Measurements from ENCODE around the gene INSYN2B. TPM values are rescaled to one million over a fixed set of nuclear protein-coding genes. Genes with fewer than 3 reads are reported as not detected.

The INSYN2B gene
- total RNA-seq, 1 donor from 2014 or later: 3.0 TPM

DNA sequence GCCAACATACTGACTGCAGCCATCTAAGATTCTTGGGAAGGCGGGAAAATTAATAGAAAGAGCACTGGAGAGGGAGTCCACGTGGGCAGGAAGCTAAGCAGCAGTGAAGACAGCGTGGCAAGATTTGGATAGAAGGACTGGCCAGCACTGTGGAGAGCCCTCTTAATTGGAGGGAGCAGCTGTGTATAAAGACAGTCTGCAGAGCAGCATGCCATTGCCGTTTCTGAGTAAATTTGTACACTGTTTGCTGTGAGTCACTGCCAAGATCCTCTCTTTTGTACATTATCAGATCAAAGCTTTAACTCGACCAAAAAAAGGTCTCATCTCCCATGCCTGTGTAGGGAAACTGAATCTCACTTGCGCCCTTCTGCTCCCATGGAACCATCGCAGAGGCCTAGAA lies 45.3 kb downstream of the INSYN2B start:
- DNase-seq (ENCODE audit: extremely low read depth, low read depth, low spot score): no peak

DNA sequence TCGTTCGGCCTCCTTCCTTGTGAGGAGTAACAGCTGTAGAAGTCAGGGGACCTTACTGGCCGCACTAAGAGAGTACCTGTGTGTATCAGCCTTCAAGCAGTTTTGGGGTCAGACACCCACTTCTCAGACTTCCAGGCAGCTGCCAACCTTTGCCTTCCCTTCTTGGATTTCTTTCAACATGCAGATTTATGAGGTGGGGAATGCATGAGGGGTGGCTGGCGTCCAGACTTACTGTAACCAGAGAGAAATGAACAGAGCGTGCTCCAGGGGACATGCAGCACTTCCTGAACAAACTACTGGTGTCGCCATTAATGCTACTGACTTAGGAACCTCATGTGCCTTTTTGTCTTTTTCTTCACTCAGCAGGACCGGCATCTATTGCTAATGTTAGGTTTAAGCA lies 46.7 kb downstream of the INSYN2B start:
- no peak for DNase-seq (ENCODE audit: extremely low read depth, low read depth, low spot score)

DNA sequence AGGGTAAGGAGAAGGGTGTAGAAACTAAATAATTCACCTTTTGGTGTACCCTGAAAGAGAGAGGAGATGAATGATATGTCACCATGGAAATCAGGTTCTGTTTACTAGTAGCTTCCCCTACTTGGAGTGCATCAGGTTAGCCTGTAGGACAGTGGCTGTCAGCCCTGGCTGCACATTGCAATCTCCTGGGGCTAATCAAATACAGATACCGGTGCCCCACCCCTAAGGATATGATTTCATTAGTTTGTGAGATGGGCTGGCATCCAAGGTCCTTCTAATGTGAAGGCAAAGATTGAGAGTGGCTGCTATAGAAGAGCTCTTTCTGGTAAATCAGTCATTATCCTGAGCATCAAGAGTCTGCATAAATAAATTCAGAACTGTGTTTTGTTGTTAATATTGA lies 47.2 kb downstream of the INSYN2B start:
- no peak for DNase-seq (ENCODE audit: extremely low read depth, low read depth, low spot score)

DNA sequence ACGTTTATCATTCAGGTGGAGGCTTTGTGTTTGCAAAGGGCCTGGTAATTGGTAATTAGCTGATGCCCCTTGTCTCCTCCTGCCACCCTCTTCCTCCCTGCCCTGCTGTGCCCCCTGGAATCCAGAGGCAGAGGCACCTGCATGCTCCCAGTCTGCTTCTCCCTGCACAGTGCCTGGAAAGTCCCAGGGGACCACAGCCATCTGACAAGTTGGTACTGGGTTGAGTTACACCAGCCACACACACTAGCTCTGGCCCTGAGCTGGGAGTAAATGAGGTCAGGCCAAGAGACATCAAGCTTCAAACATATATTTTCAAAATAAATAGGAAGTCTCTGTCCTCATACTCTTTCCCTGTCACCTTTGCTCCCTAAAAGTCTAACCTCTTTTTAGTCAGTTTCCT lies 56.3 kb downstream of the INSYN2B start:
- DNase-seq (ENCODE audit: extremely low read depth, low read depth, low spot score): no peak

DNA sequence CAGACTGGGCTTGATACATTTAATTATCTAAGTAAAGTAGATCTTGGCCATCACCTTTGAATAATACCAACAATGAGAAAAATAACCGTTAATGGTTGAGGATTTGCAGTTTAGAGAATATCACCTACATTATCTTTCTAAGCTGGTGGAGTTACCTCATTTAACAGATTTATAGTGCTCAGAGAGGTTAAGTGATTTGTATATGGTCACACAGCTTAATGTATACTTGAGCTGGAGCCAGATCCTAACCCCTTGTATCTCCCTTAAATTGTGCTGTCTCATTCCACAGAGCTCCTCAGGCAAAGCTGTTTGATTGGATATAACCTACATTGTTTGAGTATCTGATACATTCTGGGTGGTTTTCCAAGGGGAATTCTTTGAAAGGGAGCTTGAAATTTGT lies 57.8 kb downstream of the INSYN2B start:
- DNase-seq (ENCODE audit: extremely low read depth, low read depth, low spot score): no peak

GRCh38 chr5:169921949-169922348 lies 58.3 kb downstream of the INSYN2B start:
- DNase-seq (ENCODE audit: extremely low read depth, low read depth, low spot score): no peak

DNA sequence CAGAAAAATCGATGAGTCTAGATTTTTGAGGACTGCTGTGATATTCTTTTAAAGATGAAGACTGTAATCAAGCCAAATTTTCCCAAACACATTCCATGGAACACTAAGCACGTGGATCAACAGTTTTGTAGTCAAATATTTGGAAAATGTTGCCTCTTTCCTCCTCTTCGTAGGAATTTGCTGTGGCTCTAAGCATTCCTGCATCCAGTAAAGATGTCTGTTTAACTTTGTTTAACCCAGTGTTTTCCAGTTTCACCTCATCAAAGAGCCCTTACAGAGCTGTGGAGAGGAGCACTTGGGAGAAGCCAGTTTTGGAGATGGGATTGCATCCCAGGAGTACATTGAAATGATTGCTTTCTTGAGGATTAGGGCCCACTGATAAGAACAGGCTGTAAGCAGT lies 58.9 kb downstream of the INSYN2B start:
- DNase-seq (ENCODE audit: extremely low read depth, low read depth, low spot score): no peak

GRCh38 chr5:169920474-169920873 lies 59.8 kb downstream of the INSYN2B start:
- no peak for DNase-seq (ENCODE audit: extremely low read depth, low read depth, low spot score)

DNA sequence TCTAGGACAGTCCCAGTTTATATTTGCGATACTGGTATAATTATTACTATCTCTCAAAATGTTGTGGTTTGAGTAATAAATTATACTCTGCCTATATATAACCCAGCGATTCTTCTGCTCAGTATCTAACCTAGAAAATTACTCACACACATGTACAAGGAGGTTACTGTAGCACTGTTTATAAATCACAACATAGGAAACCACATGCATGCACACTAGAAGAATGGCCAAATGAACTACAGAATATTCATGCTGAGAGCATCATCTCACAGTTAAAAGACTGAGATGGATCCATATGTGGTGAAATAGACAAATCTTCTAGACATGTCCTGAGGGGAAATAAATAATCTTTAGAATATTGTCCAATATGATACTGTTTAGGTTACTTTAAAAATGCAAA lies 62.1 kb downstream of the INSYN2B start:
- DNase-seq (ENCODE audit: extremely low read depth, low read depth, low spot score): no peak

DNA sequence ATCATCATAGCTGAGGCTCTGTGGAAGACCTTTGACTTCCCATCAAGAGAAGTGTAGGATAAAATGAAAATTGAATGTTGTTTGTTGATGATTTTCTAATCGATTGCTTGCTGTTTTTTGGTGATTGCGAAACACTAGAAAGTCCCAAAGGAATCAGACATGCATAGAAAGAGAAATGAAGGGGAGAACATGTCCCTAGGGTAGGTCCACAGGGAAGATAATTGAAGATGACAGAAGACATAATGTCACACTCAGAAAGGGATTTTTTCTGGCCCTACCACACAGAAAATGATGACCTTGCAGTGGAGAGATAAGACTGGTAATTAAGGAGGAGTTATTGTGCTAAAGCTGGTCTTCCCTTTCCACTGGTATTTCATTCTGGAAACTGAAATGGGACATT lies 62.8 kb downstream of the INSYN2B start:
- DNase-seq (ENCODE audit: extremely low read depth, low read depth, low spot score): no peak

DNA sequence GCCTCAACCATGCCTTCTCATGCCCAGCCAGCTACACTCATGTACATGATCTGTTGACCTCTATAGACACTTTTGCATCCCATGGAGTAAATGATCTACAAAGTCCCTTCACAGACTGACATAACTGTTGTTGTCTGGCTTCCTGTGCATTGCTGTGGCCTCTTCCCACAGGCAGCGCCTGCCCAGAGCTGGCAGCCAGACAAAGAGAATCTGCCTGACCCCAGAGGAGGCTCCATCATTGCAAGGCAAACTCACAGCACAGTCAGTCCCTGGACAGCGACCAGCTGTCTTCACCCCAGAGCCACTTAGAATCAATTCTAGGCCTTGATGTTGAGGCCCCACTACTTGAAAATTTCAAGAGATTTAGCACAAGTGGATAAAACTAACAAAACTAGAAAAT lies 65.5 kb downstream of the INSYN2B start:
- DNase-seq (ENCODE audit: extremely low read depth, low read depth, low spot score): no peak

DNA sequence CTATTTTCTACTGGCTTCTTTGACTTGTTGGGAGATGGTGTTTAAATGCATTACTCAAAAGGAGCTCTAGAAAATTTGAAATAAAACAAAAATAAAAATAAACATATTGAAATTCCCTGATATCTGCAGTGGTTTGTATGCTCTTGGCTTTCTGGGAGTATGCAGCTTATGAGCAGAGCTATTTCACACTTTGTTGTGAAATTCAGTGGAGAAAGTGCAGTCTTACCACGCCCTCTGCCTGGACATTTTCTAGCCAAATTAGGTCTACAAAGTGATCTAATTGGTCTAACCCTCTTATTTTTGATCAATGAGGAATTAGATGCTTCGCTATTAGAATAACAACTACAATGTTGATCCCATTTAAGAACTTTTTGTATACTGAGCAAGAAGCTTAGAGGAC lies 66.8 kb downstream of the INSYN2B start:
- DNase-seq (ENCODE audit: extremely low read depth, low read depth, low spot score): no peak

- DNase-seq (ENCODE audit: extremely low read depth, low read depth, low spot score): no peak
Observed at GRCh38 chr5:169911448-169912212, 68.7 kb downstream of the INSYN2B start.

DNA sequence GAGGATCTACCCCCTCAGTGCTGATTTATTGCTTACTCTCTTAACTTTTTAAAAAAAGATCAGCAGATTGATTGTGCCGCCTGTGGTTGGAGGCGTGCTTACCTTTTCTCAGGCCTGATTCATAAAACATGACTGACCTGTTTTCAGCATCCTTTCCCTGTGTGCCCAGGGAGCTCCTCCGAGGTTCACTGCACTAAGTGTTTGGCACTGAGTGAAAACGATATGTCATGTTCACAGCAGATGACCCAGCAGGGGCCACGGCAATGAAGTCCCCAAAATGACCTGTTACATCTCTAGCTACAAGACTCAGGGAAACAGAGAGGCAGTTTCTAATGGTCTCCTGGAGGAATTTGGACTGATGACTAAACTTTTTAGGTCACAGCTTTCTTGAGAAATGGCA lies 69.9 kb downstream of the INSYN2B start:
- no peak for DNase-seq (ENCODE audit: extremely low read depth, low read depth, low spot score)

GRCh38 chr5:169909945-169910344 lies 70.3 kb downstream of the INSYN2B start:
- DNase-seq (ENCODE audit: extremely low read depth, low read depth, low spot score): no peak

DNA sequence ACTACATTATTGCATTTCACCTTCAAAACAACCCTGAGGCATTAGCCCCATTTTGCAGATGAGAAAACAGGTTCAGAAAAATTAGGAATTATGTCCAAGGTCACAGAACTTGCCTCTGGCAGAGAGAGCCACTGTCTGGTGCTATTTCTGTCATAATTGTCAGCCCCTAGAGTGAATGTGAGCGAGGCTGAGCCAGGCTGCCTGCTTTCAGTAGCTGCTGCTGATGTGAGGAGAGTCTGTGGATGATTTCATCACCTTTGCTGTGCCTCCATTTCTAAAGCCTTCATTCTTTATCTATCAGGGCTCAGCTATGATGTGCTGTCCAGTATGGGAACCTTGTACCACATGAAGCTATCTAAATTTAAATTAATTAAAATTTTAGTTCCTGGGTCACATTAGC lies 71.4 kb downstream of the INSYN2B start:
- no peak for DNase-seq (ENCODE audit: extremely low read depth, low read depth, low spot score)

GRCh38 chr5:169906745-169907649 lies 73.3 kb downstream of the INSYN2B start:
- DNase-seq (ENCODE audit: extremely low read depth, low read depth, low spot score): no peak

- DNase-seq (ENCODE audit: extremely low read depth, low read depth, low spot score): no peak
Observed at GRCh38 chr5:169905017-169905416, 75.3 kb downstream of the INSYN2B start.

DNA sequence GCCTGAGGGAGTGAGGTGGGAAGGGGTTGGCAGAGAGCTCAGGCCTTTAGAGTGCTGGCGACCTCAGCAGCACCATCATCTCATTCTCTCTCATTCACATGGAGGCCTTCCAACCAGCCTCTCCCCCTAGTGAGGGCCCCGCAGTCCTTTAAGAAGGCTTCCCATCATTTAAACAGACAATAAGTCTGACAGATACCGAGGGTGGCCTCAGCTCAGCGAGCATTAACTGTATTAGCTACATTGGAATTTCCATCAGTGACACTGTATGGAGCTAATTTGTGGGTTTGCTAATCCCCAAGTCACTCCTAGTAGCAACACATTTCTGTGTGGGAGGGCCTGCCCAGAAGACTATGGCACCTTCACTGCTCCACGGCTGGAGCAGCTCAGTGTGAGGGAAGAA lies 75.8 kb downstream of the INSYN2B start:
- no peak for DNase-seq (ENCODE audit: extremely low read depth, low read depth, low spot score)

- DNase-seq (ENCODE audit: extremely low read depth, low read depth, low spot score): no peak
Observed at GRCh38 chr5:169904059-169904458, 76.2 kb downstream of the INSYN2B start.

DNA sequence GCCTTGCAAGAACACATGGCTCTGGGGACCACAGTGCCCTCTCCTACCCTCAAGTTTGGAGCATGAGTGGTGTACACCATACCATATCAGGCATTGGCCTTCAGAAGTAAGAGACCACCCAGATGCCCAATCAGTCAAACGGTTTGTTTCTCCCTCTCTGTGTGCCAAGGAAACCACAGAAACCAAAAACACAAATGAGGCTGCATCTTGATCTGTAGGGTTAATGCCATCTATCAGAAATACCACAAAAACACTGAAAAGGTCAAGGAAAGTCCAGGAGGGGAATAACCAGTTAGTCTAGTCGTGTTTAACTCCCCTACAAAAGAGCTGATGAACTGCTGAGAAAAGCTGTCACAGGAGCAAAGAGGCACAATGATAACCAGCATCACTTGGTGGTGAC lies 78.4 kb downstream of the INSYN2B start:
- no peak for DNase-seq (ENCODE audit: extremely low read depth, low read depth, low spot score)

DNA sequence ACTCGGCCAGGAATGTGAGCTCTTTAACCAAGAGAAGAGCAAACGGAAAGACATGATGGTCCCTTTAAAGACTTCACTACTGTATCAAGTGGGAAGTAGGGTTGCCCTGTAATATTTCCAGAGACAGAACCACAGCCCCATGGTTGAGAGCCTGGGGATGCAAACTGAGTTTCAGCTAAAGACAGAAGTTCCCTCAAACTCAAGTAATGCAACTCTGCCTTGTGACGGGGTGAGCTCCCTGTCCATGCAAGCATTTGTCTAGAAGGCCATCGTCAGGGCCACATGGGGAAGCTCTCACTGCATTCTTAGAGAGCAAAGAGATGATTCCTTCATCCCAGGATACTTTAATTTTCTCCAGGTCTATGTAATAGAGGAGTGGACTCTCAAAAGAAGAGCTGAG lies 82.8 kb downstream of the INSYN2B start:
- no peak for DNase-seq (ENCODE audit: extremely low read depth, low read depth, low spot score)
